Neural cell (in vitro differentiated cells): ENCODE measurements around the gene TMEM19. TPM values are rescaled to one million over a fixed set of nuclear protein-coding genes. Genes with fewer than 3 reads are reported as not detected.
A peak's percentile ranks its signal among the peaks of the same experiment; 100 is the strongest.

Experiments
- H2AFZ ChIP-seq: fragments of 200-600, 300-800 bp; sonication (generic), shearing (Covaris generic); 2 replicates; pipeline ENCODE4 v1.6.0; 2014; ENCODE audit warnings: low read depth, mild to moderate bottlenecking, antibody characterized with exemption, low read length, moderate library complexity
- H3F3A ChIP-seq: fragments of 200-600 bp; shearing (Covaris generic); 2 replicates; pipeline ENCODE4 v1.6.1; 2016; ENCODE audit warnings: mild to moderate bottlenecking, moderate library complexity, mixed read lengths, antibody characterized with exemption, low read length; ENCODE audit not compliant: insufficient read depth, poor library complexity, severe bottlenecking
- H3K27ac ChIP-seq: fragments of 200-600, 300-800 bp; sonication (generic), shearing (Covaris generic); 2 replicates; pipeline ENCODE4 v1.5.1; 2014; ENCODE audit warnings: mild to moderate bottlenecking, low read length, moderate library complexity
- H3K27me3 ChIP-seq: fragments of 300-800, 200-600 bp; sonication (generic), shearing (Covaris generic); 2 replicates; pipeline ENCODE4 v1.6.0; 2014; ENCODE audit warnings: mild to moderate bottlenecking, low read depth, low read length, moderate library complexity; ENCODE audit not compliant: insufficient read depth
- H3K36me3 ChIP-seq: fragments of 300-800, 200-600 bp; sonication (generic), shearing (Covaris generic); 2 replicates; pipeline ENCODE4 v1.5.1; 2014; ENCODE audit warnings: mild to moderate bottlenecking, antibody characterized with exemption, low read length, moderate library complexity; ENCODE audit not compliant: insufficient read depth
- H3K4me2 ChIP-seq: fragments of 300-800, 200-600 bp; sonication (generic), shearing (Covaris generic); 2 replicates; pipeline ENCODE4 v1.6.0; 2014; ENCODE audit warnings: mild to moderate bottlenecking, low read length
- H3K4me3 ChIP-seq: fragments of 300-800, 200-600 bp; sonication (generic), shearing (Covaris generic); 2 replicates; pipeline ENCODE4 v1.5.1; 2014; ENCODE audit warnings: mild to moderate bottlenecking, low read length, moderate library complexity
- H3K79me2 ChIP-seq: fragments of 200-600 bp; shearing (Covaris generic); replicated peaks from 2 replicates; pipeline ENCODE4 v1.6.0; 2014; ENCODE audit warnings: mild to moderate bottlenecking, low read length, moderate library complexity; ENCODE audit not compliant: insufficient read depth
- H3K9ac ChIP-seq: fragments of 300-800, 200-600 bp; sonication (generic), shearing (Covaris generic); 2 replicates; pipeline ENCODE4 v1.6.1; 2016; ENCODE audit warnings: mild to moderate bottlenecking, low read length, mixed read lengths
- H3K9me2 ChIP-seq: fragments of 200-600 bp; shearing (Covaris generic); 2 replicates; pipeline ENCODE4 v1.6.1; 2016; ENCODE audit warnings: mild to moderate bottlenecking, low read length, mixed read lengths; ENCODE audit not compliant: insufficient read depth
- H3K9me3 ChIP-seq: fragments of 200-600, 300-800 bp; sonication (generic), shearing (Covaris generic); 2 replicates; pipeline ENCODE4 v1.6.1; 2016; ENCODE audit warnings: mild to moderate bottlenecking, mixed run types, low read length, moderate library complexity, mixed read lengths
- H4K20me1 ChIP-seq: fragments of 200-600 bp; shearing (Covaris generic); 2 replicates; pipeline ENCODE4 v1.6.1; 2016; ENCODE audit warnings: mild to moderate bottlenecking, mixed run types; ENCODE audit not compliant: insufficient read depth
- EP300 ChIP-seq: fragments of 450-650 bp; conservative IDR thresholded peaks from 2 replicates; pipeline ENCODE4 v1.6.1; 2014; ENCODE audit warnings: antibody characterized with exemption, mild to moderate bottlenecking, moderate library complexity; ENCODE audit not compliant: poor library complexity, severe bottlenecking
- EZH2 ChIP-seq: fragments of 200-600, 300-800 bp; shearing (Covaris generic), sonication (generic); IDR thresholded peaks from 2 replicates; pipeline ENCODE4 v1.6.1; 2014; ENCODE audit warnings: antibody characterized with exemption, low read length, borderline replicate concordance, mild to moderate bottlenecking; ENCODE audit not compliant: insufficient read depth, poor library complexity, severe bottlenecking
- MXI1 ChIP-seq: fragments of 450-650 bp; conservative IDR thresholded peaks from 2 replicates; pipeline ENCODE4 v1.6.1; 2014; ENCODE audit warnings: antibody characterized with exemption, mild to moderate bottlenecking; ENCODE audit not compliant: poor library complexity, severe bottlenecking
- POLR2AphosphoS5 ChIP-seq: IDR thresholded peaks from 2 replicates; pipeline ENCODE4 v1.6.1; 2012
- RAD21 ChIP-seq: fragments of 450-650 bp; conservative IDR thresholded peaks from 2 replicates; pipeline ENCODE4 v1.6.1; 2014; ENCODE audit warnings: antibody characterized with exemption, mild to moderate bottlenecking, moderate library complexity
- REST ChIP-seq: IDR thresholded peaks from 2 replicates; pipeline ENCODE4 v1.6.1; 2012; ENCODE audit warnings: borderline replicate concordance
- SMC3 ChIP-seq: fragments of 450-650 bp; conservative IDR thresholded peaks from 2 replicates; pipeline ENCODE4 v1.6.1; 2014; ENCODE audit warnings: antibody characterized with exemption, mild to moderate bottlenecking, moderate library complexity; ENCODE audit not compliant: poor library complexity
- TAF1 ChIP-seq: IDR thresholded peaks from 2 replicates; pipeline ENCODE4 v1.6.1; 2012; ENCODE audit warnings: low read depth
- polyA plus RNA-seq: library from polyadenylated mRNA; depleted of rRNA; stranded (reverse); fragments of >200 nt; gene quantifications from 2 replicates; pipeline ENCODE4 v1.2.3, GENCODE V29; 2014
- TF ChIP-seq, protein P1 (sequence below): fragments of 450-650 bp; IDR thresholded peaks from 2 replicates; pipeline ENCODE4 v1.5.1; 2014; ENCODE audit warnings: antibody characterized with exemption, mild to moderate bottlenecking, moderate library complexity; ENCODE audit not compliant: poor library complexity, severe bottlenecking

TMEM19 gene
- polyA plus RNA-seq, 1 donor from 2014 or later, result 24.2 TPM

GRCh38 chr12:71742998-71743397, 57.1 kb downstream of the TMEM19 start:
- H3K9ac ChIP-seq, result no peak overlapping the region
- no peaks in the 10 kb centered on the region for H4K20me1 ChIP-seq
- no peak overlapping the region for H3K4me2 ChIP-seq
- H3K27ac ChIP-seq, result no peak overlapping the region
- no peaks in the 10 kb centered on the region for H3K27me3 ChIP-seq
- H2AFZ ChIP-seq, result no peak overlapping the region
- H3F3A ChIP-seq, result no peaks in the 10 kb centered on the region
- TF ChIP-seq EZH2, result no peak
- TF ChIP-seq SMC3, result no peak
- no peak for TF ChIP-seq RAD21
- TF ChIP-seq EP300, result no peak
- TF ChIP-seq, protein P1, sequence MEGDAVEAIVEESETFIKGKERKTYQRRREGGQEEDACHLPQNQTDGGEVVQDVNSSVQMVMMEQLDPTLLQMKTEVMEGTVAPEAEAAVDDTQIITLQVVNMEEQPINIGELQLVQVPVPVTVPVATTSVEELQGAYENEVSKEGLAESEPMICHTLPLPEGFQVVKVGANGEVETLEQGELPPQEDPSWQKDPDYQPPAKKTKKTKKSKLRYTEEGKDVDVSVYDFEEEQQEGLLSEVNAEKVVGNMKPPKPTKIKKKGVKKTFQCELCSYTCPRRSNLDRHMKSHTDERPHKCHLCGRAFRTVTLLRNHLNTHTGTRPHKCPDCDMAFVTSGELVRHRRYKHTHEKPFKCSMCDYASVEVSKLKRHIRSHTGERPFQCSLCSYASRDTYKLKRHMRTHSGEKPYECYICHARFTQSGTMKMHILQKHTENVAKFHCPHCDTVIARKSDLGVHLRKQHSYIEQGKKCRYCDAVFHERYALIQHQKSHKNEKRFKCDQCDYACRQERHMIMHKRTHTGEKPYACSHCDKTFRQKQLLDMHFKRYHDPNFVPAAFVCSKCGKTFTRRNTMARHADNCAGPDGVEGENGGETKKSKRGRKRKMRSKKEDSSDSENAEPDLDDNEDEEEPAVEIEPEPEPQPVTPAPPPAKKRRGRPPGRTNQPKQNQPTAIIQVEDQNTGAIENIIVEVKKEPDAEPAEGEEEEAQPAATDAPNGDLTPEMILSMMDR, result no peak
- no peaks in the 10 kb centered on the region for H3K79me2 ChIP-seq
- H3K9me2 ChIP-seq, result no peaks in the 10 kb centered on the region
- no peak overlapping the region for H3K4me3 ChIP-seq
- no peaks in the 10 kb centered on the region for H3K36me3 ChIP-seq
- H3K9me3 ChIP-seq, result no peaks in the 10 kb centered on the region

DNA sequence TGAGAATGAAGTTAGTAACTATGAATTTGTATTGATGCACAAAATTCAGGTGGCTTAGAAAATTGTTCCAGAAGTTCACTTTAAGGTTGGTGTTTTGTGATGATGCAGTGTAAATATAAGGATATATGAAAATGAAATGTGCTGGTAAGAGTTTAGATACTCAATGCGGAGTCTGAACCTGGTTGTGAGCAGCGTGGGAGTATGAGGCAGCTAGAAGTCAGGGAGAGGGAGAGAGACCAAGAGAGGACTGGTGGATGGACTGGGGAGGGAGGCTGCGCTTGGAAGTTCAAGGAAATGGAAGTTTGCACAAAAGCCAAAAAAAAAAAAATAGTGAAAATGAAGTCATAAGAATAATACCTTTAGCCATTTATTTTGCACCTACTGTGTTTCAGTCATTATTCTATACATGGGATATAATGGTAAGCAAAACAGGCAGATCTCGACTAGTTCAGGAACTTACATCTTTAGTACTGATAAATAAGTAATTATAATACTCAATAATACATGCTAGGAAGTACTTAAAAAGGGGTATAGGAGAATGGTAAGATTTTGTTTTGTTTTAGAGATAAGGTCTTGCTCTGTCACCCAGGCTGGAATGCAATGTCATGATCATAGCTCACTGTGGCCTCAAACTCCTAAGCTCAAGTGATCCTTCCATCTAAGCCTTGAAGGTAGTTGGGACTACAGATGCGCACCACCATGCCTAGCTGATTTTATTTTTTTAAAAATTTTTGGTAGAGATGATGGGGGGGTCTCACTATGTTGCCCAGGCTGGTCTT, 58.8 kb downstream of the TMEM19 start:
- no peak overlapping the region for H3K4me2 ChIP-seq

DNA sequence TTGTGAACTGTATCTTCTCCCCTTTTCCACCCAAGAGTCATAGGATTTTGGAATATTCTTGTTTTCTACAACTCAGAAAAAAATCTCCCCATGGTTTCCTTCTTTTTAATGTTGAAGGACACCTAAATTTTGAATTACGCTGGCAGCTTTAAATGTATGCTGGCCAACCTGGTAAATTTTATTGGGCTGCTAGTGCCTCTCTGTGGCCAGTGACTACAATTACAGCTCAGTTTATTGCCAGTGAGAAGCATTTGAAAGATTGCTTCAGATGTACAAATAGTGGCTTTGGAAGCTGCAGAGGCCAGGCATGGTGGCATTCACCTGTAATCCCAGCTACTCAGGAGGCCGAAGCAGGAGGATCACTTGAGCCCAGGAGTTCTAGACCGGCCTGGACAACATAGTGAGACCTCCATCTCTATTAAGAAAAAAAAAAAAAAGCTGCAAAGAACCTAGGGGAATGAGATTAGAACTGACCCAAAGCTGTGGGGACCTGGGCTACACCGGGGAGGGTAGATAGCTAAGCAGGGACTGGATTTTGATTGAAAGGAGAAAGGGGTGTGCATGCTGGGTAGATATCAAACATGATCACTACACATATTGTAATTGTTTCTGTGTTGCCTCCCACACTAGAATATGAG, 61.2 kb downstream of the TMEM19 start:
- no peaks in the 10 kb centered on the region for H3K27me3 ChIP-seq
- H4K20me1 ChIP-seq, result no peaks in the 10 kb centered on the region
- no peak overlapping the region for H2AFZ ChIP-seq
- H3K4me2 ChIP-seq, result no peak overlapping the region
- H3K79me2 ChIP-seq, result no peaks in the 10 kb centered on the region
- H3K9me2 ChIP-seq, result no peaks in the 10 kb centered on the region
- H3K36me3 ChIP-seq, result no peaks in the 10 kb centered on the region
- H3K9ac ChIP-seq, result no peak overlapping the region
- TF ChIP-seq SMC3 (peak; percentile 81), EZH2 (no peak), TAF1 (no peak), EP300 (no peak), POLR2AphosphoS5 (no peak), REST (no peak), RAD21 (peak; percentile 87), MXI1 (no peak)
- TF ChIP-seq, protein P1, result peak; percentile 85
- H3F3A ChIP-seq, result no peaks in the 10 kb centered on the region
- no peaks in the 10 kb centered on the region for H3K9me3 ChIP-seq
- no peak overlapping the region for H3K4me3 ChIP-seq
- no peak overlapping the region for H3K27ac ChIP-seq

More for the DNA sequence above, 58.8 kb downstream of the TMEM19 start:
- no peaks in the 10 kb centered on the region for H3K36me3 ChIP-seq
- H3K9me3 ChIP-seq, result no peaks in the 10 kb centered on the region
- no peak overlapping the region for H2AFZ ChIP-seq
- no peaks in the 10 kb centered on the region for H3F3A ChIP-seq
- no peak overlapping the region for H3K4me3 ChIP-seq
- TF ChIP-seq RAD21 (no peak), MXI1 (no peak), TAF1 (no peak)
- no peaks in the 10 kb centered on the region for H4K20me1 ChIP-seq
- H3K79me2 ChIP-seq, result no peaks in the 10 kb centered on the region
- no peak overlapping the region for H3K27ac ChIP-seq
- no peak overlapping the region for H3K9ac ChIP-seq
- H3K9me2 ChIP-seq, result no peaks in the 10 kb centered on the region
- no peaks in the 10 kb centered on the region for H3K27me3 ChIP-seq
